ENCODE data around the gene IRF2BP1. TPM values are rescaled to one million over a fixed set of nuclear protein-coding genes. Genes with fewer than 3 reads are reported as not detected.

IRF2BP1 gene
- total RNA-seq, 3 donors from 2014 or later (not counting 1 experiment from before 2014, with no cell fraction given): 16.1 to 20.3 (median 19.6) TPM

DNA sequence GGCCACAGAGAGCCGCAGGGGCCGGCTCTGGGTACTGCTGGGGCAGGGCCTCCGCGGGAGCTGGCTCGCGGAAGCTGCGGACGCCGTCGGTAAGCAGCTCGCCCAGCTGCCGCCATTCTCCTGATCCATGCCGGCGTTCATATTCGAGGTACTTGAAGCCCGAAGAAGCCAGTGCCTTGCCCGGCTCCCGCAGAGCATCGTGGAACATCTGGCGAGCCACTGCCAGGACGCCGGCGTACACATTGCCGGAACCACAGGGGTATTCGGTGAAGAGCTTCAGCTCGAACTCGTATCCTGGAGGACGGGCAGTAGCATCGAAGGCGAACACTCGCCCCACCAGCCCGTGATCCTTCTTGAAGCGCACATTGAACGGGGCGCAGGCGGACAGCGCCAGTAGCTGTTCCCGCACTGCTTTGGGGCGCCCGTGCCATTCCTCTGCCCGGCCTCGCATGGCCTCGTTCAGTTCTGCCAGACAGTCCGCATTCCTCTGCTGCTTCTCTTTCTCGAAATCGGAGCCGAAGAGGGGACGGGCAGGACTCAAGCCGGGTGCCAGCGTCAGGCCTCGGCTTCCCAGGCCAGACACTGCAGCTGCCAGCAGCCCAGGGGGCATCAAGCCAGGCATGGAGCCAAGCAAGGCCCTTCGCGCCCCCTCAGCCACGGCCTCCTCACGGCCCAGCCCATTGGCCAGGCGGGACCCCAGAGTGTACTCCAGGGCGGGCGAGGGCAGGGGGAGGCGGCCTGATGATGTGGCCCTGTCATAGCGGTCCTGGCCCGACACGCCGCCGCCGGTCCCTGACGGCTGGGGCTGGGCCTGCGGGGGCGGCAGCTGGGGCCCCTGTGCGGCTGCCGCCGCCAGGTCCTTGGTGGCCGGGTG, 1.0 kb downstream of the IRF2BP1 start:
- H3K9me3 Mint-ChIP-seq: no peaks in the 10 kb centered on the region
- 74% methylated on average over 72 of the region's 72 CpGs for WGBS (ENCODE audit: insufficient coverage)
- H3K4me3 Mint-ChIP-seq: peak overlapping the region; percentile 37
- TF ChIP-seq, protein P1, sequence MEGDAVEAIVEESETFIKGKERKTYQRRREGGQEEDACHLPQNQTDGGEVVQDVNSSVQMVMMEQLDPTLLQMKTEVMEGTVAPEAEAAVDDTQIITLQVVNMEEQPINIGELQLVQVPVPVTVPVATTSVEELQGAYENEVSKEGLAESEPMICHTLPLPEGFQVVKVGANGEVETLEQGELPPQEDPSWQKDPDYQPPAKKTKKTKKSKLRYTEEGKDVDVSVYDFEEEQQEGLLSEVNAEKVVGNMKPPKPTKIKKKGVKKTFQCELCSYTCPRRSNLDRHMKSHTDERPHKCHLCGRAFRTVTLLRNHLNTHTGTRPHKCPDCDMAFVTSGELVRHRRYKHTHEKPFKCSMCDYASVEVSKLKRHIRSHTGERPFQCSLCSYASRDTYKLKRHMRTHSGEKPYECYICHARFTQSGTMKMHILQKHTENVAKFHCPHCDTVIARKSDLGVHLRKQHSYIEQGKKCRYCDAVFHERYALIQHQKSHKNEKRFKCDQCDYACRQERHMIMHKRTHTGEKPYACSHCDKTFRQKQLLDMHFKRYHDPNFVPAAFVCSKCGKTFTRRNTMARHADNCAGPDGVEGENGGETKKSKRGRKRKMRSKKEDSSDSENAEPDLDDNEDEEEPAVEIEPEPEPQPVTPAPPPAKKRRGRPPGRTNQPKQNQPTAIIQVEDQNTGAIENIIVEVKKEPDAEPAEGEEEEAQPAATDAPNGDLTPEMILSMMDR (IDR thresholded peaks at IDR 0.05): no peak
- H3K4me1 Mint-ChIP-seq: peaks cover 17 to 32% of the 10 kb centered on the region in 2 donors
- H3K27ac Mint-ChIP-seq: no peak overlapping the region
- Histone ChIP-seq H3K4me1 (ENCODE audit: control insufficient read depth, insufficient read depth, low read length) (peaks cover 37% of the 10 kb centered on the region), H3K9me3 (ENCODE audit: control insufficient read depth, insufficient read depth, low read length) (no peaks in the 10 kb centered on the region), H3K27ac (ENCODE audit: low read length) (no peak overlapping the region), H3K4me3 (ENCODE audit: low read length) (peak overlapping the region; percentile 39), H3K27me3 (ENCODE audit: control insufficient read depth, insufficient read depth, low read length) (no peaks in the 10 kb centered on the region), H3K36me3 (ENCODE audit: control insufficient read depth, insufficient read depth, low read length) (no peaks in the 10 kb centered on the region)
- peaks cover 0 to 6% of the 10 kb centered on the region in 2 donors for H3K27me3 Mint-ChIP-seq (ENCODE audit: low read depth in 2 of 2)
- no peaks in the 10 kb centered on the region for H3K36me3 Mint-ChIP-seq
- DNase-seq (peak in 1 of 2 donors; percentile 26), ATAC-seq (no peak)
- intact Hi-C loops (cut with micrococcal nuclease): no loop called here

DNA sequence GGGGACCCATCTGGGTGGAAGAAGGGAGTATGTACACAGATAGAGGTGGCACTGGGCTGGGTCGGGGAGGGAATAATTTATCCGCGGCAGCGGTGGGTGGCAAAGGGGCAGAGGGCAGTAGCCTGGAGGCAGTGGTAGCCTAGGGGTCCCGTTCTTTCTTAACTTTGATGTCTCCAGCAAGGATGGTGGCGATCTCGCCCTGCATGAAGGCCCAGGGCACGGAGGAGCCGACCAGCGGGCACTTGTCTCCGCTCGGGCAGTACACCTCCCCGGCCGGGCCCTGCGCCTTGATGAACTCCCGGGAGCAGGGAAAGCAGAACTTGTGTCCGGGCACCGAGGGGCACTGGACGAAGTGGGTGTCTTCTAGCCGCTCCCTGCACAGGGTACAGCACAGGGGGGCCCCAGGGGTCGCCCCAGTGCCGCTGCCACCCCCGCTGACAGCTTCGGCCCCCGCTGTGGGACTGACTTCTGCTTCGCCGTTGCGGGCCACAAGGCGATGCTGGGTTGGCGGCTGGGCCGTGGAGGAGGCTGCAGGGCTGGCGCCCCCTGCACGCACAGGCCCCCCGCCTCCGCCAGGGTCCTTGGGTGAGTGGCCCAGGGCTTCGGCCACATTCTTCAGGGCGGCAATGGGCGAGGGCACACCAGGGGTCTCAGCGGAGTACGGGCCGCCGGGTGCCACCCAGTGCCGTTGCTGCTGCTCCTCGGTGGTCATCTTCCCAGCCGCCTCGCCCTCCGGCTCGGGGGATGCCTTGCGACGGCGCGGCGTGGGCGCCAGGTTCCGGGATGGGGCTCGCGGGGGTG, 1.9 kb downstream of the IRF2BP1 start:
- peak overlapping the region; percentile 92 for H3K4me3 Mint-ChIP-seq
- Histone ChIP-seq H3K27ac (ENCODE audit: low read length) (no peak overlapping the region), H3K4me1 (ENCODE audit: control insufficient read depth, insufficient read depth, low read length) (peaks cover 37% of the 10 kb centered on the region), H3K36me3 (ENCODE audit: control insufficient read depth, insufficient read depth, low read length) (no peaks in the 10 kb centered on the region), H3K27me3 (ENCODE audit: control insufficient read depth, insufficient read depth, low read length) (no peaks in the 10 kb centered on the region), H3K4me3 (ENCODE audit: low read length) (no peak overlapping the region), H3K9me3 (ENCODE audit: control insufficient read depth, insufficient read depth, low read length) (no peaks in the 10 kb centered on the region)
- peak overlapping the region in 1 of 2 donors; percentile 83 for H3K27ac Mint-ChIP-seq
- no peak for DNase-seq
- no peaks in the 10 kb centered on the region for H3K36me3 Mint-ChIP-seq
- no peak for ATAC-seq
- WGBS (ENCODE audit: insufficient coverage): 96% methylated on average over 57 of the region's 57 CpGs
- TF ChIP-seq, protein P1 (IDR thresholded peaks at IDR 0.05): no peak
- no peaks in the 10 kb centered on the region for H3K9me3 Mint-ChIP-seq
- intact Hi-C loops (cut with micrococcal nuclease): loop anchor here (1.0 to 2.0 kb wide), 2 partner anchors 67 to 113 kb away; no protein-coding TSS in a partner anchor
- H3K4me1 Mint-ChIP-seq: peaks cover 17 to 32% of the 10 kb centered on the region in 2 donors
- H3K27me3 Mint-ChIP-seq (ENCODE audit: low read depth in 2 of 2): peaks cover 0 to 6% of the 10 kb centered on the region in 2 donors

DNA sequence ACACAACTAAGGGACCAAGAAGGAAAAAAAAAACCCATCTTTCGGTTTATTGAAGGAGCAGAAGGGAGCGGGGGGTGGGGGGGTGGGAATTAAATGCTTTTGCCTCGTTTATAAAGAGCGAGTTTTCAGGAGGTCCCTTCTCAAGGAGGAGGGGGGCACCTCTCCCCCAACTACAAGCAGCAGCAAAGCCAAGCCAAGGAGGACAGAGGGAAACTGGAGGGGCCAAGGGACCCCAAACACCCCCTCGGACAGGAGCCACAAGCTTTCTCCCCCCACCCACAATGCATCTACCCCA, 2.4 kb downstream of the IRF2BP1 start:
- no peak overlapping the region for H3K27ac ChIP-seq (ENCODE audit: low read length)
- whole genome bisulfite sequencing (ENCODE audit: insufficient coverage): no CpG with 5 or more reads among the region's 5 CpGs

More for the DNA sequence above, 2.4 kb downstream of the IRF2BP1 start:
- Histone ChIP-seq H3K4me3 (ENCODE audit: low read length) (no peak overlapping the region), H3K36me3 (ENCODE audit: control insufficient read depth, insufficient read depth, low read length) (no peaks in the 10 kb centered on the region), H3K4me1 (ENCODE audit: control insufficient read depth, insufficient read depth, low read length) (peaks cover 37% of the 10 kb centered on the region), H3K27me3 (ENCODE audit: control insufficient read depth, insufficient read depth, low read length) (no peaks in the 10 kb centered on the region), H3K9me3 (ENCODE audit: control insufficient read depth, insufficient read depth, low read length) (no peaks in the 10 kb centered on the region)
- DNase-seq (no peak), ATAC-seq (no peak)
- Mint-ChIP-seq H3K4me1 (peaks cover 17 to 35% of the 10 kb centered on the region in 2 donors), H3K36me3 (no peaks in the 10 kb centered on the region), H3K27ac (peak overlapping the region; percentile 79 to 83), H3K27me3 (ENCODE audit: low read depth in 2 of 2) (peaks cover 0 to 10% of the 10 kb centered on the region in 2 donors), H3K4me3 (peak overlapping the region; percentile 92), H3K9me3 (no peaks in the 10 kb centered on the region)
- intact Hi-C loops (cut with micrococcal nuclease): loop anchor here (1.0 to 2.0 kb wide), 2 partner anchors 66 to 113 kb away; no protein-coding TSS in a partner anchor
- TF ChIP-seq, protein P1 (IDR thresholded peaks at IDR 0.05): peak; percentile 52

Measured in natural killer cell (primary cell).